Adipose tissue (tissue), 3 donors: ENCODE results near the gene ZBTB18. TPM values are rescaled to one million over a fixed set of nuclear protein-coding genes. Genes with fewer than 3 reads are reported as not detected.

ENCODE experiments used
- H3K27ac ChIP-seq: one replicate; pipeline ENCODE4 v1.5.1; 2013; ENCODE audit warnings: low read depth, low read length
- WGBS, 3 donors: extraction: QIAGEN DNeasy Blood & Tissue Kit; methylation state at CpG; one replicate each; pipeline ENCODE4 v1.1.7; 2013; 5-methylcytosine and 5-hydroxymethylcytosine counted together
- polyA plus RNA-seq, 3 donors: library from polyadenylated mRNA; stranded (reverse); fragments of 200-250 nt; gene quantifications; one replicate each; pipeline ENCODE4 v1.2.3, GENCODE V29; 2013
- donor health status: healthy with polysubstance abuse.
- donor health status: Bipolar disorder and iron deficiency.
- donor health status: healthy.

The ZBTB18 gene
- polyA plus RNA-seq, 3 donors, result 5.0 to 8.2 (median 7.2) TPM

DNA sequence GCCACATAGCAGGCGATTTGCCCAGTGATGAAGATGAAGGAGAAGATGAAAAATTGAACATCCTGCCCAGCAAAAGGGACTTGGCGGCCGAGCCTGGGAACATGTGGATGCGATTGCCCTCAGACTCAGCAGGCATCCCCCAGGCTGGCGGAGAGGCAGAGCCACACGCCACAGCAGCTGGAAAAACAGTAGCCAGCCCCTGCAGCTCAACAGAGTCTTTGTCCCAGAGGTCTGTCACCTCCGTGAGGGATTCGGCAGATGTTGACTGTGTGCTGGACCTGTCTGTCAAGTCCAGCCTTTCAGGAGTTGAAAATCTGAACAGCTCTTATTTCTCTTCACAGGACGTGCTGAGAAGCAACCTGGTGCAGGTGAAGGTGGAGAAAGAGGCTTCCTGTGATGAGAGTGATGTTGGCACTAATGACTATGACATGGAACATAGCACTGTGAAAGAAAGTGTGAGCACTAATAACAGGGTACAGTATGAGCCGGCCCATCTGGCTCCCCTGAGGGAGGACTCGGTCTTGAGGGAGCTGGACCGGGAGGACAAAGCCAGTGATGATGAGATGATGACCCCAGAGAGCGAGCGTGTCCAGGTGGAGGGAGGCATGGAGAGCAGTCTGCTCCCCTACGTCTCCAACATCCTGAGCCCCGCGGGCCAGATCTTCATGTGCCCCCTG is 3.3 kb downstream of the ZBTB18 start:
- H3K27ac ChIP-seq, result no peak overlapping the region
- WGBS, 3 donors, result 83 to 94% (median 91%) methylated on average over 17 of the region's 17 CpGs

DNA sequence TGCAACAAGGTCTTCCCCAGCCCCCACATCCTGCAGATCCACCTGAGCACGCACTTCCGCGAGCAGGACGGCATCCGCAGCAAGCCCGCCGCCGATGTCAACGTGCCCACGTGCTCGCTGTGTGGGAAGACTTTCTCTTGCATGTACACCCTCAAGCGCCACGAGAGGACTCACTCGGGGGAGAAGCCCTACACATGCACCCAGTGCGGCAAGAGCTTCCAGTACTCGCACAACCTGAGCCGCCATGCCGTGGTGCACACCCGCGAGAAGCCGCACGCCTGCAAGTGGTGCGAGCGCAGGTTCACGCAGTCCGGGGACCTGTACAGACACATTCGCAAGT is 3.8 kb downstream of the ZBTB18 start:
- H3K27ac ChIP-seq, result no peak overlapping the region
- 94 to 96% (median 96%) methylated on average over 27 of the region's 27 CpGs for WGBS, 3 donors

DNA sequence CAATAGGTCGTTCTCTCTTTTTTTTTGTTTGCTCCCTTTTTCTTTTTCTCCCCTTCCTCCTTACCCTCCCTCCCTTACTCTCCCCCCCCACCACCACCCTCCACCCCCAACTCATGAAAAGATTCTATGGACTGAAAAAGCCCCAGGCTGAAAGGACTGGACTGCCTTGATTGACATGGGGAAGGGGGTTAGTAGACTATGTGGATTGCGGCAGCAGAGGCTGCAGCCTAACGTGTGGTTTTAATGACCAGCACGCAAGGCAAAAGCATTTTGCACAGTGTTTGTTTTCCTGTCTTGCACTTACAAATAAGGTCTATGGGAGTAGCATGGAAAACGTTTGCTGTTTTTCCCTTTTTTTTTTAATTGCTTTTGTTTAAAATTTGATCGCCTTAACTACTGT is 5.5 kb downstream of the ZBTB18 start:
- H3K27ac ChIP-seq, result no peak overlapping the region
- WGBS, 3 donors, result 43 to 70% (median 69%) methylated on average over 6 of the region's 6 CpGs

DNA sequence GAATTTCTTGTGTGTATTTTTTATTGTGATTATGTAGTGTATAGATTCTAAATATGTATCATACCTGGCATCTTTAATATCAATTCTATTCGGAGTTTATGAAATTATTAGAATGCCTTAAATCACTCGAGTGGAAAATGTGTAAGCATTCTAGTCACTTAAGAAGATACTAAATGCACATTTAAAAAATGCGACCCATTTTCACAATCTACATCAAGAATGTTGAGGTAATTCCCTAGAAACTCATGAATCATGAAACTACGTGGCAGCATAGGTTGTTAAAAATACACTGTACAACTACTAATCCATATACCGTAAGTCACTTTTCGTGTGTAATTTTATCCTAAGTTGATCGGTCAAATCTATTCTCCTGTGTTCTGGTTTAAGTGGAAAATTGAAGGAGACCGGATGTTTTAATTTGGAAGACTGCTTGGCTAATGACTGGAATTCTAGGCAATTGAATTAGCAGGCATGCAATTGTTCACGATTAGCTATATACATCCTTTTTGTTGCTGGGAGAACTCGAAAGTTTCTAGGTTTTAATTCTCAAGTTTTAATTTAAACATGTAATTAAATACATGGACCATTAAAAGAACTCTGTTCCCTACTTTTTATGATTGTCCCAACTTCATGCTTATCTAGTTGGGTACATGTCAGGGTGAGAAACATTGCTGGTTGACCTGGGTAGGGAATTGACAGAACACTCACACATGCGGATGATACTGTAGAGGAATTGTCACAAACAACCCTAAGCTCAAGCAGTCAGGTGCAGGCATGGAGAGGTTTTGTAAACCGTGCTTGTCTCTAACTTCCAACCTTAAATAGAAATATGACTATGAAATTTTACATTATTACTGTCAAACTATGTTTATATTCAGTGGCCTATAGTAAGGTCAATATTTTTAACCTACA is 6.6 kb downstream of the ZBTB18 start:
- no peak overlapping the region for H3K27ac ChIP-seq
- WGBS, 3 donors, result 81 to 91% (median 85%) methylated on average over 12 of the region's 12 CpGs

DNA sequence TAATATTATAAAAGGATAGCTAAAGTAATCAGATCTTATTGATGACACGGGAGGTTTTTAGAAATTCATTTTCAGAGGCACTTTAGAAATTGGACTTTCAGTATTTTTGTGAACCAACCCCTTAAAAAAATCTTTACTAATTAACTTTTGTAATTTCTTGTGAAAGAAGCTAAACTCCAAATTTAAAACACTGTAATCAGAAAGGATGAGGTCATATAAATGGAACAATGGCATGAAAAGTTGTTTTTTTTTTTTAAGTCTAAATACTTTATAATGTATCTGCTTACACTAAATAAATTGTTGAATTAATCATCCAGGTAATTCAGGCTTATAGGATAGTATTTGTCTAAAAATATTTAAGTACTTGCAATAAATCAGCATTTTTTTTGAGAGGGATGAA is 9.0 kb downstream of the ZBTB18 start:
- no peak overlapping the region for H3K27ac ChIP-seq
- 88 to 94% (median 89%) methylated on average over 1 of the region's 1 CpG for WGBS, 3 donors

DNA sequence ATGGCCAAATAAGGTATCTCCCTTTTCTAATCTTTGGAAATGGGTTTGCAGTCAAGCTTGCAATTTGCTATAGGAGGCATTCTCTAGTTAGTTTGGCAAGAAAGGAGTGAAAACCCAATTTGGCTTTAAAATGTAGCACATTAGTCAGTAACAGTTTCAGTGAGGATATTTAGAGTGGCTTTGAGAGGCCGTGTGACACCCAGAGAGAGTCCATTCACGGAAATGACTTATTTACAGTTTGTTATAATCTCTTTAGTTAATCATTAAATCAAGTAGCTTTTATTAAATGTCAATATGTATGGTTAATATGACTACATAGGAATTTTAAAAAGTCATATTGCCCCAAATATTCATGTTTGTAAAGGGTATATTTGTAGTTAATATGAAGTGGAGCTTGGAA is 9.6 kb downstream of the ZBTB18 start:
- whole genome bisulfite sequencing, 3 donors, result 37 to 97% (median 85%) methylated on average over 2 of the region's 2 CpGs
- no peak overlapping the region for H3K27ac ChIP-seq

DNA sequence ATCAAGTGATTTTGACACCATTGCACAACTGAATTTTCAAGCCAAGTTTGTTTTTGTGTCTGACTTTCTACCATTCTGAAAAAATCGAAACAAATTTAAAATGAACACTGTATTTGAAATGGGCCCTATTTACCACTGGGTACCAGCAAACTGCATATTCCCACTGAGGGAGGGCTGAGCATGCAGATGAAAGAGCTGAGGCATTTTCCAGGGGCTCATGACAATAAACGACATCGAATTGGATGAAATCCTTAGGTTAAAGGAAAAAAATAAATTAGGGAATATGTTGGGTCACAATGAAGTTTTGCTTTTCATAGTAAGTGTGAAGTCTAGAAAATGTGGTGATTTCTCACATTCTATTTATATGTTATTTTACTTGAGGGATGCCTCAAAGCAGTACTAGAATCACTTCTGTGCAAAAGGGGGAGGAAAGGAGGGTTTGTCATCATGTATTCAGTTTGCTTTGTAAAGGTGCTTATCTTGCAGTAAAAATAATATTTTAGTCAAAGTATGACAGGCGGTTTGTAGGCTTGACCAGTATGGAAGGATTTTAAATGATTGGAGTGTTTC is 11.2 kb downstream of the ZBTB18 start:
- no peak overlapping the region for H3K27ac ChIP-seq
- 89 to 95% (median 92%) methylated on average over 4 of the region's 4 CpGs for WGBS, 3 donors

DNA sequence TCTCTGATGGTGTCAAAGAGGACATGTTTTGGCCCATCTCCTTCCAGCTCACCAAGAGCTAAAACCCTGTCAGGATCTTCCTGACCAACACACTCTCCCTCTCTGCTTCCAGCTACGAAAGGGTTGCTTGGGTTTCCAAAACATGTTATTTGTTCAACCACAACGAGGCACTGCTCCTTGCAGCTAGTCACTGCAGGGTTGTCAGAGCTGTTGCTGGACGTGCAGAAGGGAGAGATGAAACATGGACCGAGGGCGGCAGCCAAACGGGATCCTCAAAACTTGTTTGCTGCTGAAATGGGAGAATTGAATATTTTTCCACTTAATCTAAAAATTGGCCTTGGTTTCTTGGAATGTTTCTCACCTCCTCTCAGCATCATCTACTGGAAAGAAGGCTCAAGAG is 12.4 kb downstream of the ZBTB18 start:
- 67 to 78% (median 74%) methylated on average over 6 of the region's 6 CpGs for WGBS, 3 donors
- no peak overlapping the region for H3K27ac ChIP-seq

DNA sequence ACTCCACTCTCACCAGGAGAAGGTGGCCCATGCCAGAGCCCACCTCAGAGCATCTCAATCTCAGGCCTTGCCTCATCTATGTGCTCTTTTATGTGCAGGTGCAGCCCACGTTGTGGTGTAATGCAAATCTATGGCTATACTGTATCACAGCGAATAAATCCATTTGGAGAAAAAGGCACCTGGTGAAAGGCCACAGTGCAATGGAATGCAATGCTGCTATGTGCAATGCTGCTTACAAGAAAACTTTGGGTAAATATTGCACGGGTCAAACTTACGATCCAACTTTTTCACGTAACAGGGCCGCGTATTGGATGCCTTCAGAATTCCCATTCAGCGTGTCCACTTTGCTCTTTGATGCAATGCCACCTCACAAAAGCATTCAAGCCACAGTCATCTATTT is 13.5 kb downstream of the ZBTB18 start:
- WGBS, 3 donors, result 89 to 94% (median 94%) methylated on average over 8 of the region's 8 CpGs

DNA sequence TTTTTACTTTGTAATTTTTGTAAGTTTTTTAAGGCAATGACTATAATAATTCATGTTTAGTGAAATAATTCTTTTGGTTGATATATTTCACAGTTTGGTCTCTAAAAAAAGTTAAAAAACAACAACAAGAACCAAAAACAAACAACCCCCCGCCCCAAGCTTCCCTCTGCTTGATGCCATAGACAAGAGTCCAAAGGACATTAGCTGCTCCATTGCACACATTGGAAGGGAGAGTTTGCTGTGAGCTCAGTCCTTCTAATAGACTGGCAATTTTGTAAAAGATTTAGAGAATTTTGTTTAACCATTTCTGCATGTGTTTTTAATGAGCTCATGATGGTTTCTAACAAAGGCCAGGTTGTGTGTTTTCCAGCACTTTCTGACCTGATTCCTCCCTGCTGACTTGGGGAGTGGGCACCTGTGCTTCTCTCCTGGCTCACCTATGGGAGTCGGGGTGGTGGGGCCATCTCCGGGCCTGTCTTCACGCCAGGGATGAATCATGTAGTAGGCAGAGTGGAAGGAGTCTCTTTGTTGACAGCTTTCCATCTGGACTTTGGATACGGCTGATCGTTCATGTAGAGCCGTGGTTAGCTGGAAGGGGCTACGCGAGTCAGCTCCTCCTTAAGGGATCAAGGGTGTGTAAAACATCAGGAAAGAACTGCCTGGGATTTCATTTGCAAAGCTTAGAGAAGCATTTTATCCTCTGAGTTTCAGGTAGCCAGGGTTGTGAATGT is 14.1 kb downstream of the ZBTB18 start:
- no peak overlapping the region for H3K27ac ChIP-seq
- 88 to 91% (median 89%) methylated on average over 9 of the region's 9 CpGs for WGBS, 3 donors

More for the DNA sequence above, 13.5 kb downstream of the ZBTB18 start:
- H3K27ac ChIP-seq, result no peak overlapping the region

DNA sequence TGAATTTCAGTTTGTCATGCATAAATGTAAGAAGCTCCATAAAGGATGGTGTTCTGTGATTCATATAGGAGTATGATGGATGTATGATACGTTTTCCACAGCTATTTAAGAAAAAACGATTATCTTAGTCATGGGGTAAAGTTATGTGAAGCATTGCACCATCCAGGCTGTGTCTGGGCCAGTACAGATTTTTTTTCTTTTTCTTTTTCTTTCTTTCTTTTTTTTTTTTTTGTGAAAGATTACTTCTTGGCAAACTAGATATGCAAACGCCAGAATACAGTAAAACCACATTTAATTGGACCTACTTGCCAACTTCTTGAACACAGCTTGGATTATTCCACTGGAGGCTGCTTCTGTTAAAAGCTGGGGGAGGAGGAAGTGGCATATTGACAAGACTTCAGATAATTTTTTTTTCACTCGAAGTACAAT is 14.9 kb downstream of the ZBTB18 start:
- H3K27ac ChIP-seq, result no peak overlapping the region
- 15 to 18% (median 15%) methylated on average over 4 of the region's 4 CpGs for WGBS, 3 donors

DNA sequence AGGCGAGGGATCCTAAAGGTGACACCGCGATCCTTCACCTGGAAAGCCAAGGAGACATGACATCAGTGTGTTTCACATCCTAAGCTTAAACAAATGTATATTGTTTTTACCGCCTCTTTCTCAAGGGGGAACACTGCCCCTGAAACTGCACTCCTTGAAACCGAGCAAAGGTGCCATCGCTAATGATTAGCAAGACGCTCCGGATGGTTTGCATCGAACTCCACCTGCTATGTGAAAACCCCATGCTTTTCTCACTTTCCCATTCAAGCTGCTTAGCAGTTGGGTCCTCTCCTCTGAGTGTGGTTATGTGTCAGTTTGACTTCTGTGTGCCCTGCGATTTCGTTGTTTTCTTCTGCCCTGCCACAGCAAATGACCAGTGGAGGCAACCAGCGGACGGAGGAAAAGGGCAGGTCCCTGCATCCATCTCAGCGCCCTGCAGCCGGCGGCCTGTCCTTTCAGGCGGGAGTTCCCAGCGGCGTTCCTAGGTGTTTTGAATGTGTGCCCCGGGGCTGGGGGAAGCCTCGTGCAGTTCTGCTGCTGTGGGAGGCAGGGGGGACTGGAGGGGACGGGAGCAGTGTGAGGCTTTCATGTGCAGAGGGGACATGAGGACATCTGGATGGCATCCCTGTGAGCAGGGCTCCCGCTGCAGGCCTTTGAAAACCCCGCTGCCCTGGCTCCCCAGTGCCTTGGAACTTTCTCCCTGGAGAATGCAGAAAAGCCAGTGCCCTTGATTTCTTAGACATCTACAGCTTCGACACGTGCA is 16.1 kb downstream of the ZBTB18 start:
- WGBS, 3 donors, result 75 to 84% (median 81%) methylated on average over 26 of the region's 26 CpGs
- H3K27ac ChIP-seq, result no peak overlapping the region

DNA sequence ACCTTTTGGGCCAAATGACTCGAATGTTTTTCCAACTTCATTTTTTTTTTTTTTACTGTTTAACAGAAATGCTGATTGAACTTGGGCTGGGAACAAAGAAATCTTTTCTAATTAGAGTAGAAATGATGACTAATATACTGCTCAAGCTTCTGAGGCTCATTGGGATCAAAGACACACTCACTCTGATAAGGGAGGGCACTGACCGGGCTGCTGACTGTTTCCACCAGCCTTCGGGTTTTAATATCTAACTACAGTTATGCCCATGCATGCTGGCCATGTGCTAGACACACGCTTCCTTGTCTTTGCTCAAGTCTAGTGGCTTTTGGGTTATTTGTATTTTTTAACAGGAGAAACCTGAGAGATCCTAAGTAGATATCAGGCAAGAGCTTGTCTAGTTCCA is 16.8 kb downstream of the ZBTB18 start:
- no peak overlapping the region for H3K27ac ChIP-seq
- 51 to 80% (median 72%) methylated on average over 4 of the region's 4 CpGs for WGBS, 3 donors

DNA sequence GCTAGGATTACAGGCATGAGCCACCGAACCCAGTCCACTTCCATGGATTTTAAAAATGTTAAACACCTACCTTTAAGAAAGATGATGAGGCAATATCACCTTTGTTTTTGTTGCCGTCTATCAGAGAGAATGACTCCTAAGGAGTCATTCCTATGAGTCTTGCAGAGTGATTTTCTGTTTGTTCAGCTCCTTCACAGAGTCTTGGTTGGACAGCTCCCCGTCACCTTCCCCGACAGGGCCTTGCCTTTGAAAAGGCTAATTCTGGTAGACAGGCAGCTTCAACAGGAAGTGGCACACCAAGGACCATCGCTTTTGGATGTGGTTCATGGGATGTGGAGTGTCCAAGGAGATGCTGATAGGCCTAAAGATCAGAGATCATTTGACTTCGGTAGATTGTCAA is 17.5 kb downstream of the ZBTB18 start:
- no peak overlapping the region for H3K27ac ChIP-seq
- WGBS, 3 donors, result 85 to 94% (median 92%) methylated on average over 6 of the region's 6 CpGs

DNA sequence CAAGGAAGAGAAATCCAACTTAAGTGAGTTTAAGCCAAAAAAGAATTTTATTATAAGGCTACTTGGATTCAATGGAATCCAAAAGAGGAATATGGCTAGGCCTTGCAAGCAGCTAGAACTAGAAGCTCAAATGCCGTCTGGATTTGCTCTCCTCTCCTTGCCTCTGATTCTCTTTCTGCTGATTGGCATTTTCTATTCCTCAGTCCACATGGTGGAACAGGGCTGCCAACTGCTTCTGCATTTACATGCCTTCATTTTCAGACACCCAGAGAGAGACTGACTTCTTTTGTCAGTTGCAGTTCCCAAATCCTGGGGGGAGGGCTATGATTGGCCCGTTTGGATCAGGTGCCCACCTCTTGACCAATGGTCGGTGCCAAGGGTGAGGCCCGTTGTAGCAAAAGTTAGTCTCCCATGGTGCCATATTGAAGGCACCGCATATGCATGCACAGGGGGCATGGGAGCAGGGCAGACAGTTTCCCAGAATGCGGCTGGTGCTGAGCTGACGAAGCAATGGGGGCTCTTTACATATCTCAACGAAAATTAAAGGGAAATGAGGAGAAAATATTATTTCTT is 18.3 kb downstream of the ZBTB18 start:
- no peak overlapping the region for H3K27ac ChIP-seq
- WGBS, 3 donors, result 93 to 94% (median 94%) methylated on average over 8 of the region's 8 CpGs

DNA sequence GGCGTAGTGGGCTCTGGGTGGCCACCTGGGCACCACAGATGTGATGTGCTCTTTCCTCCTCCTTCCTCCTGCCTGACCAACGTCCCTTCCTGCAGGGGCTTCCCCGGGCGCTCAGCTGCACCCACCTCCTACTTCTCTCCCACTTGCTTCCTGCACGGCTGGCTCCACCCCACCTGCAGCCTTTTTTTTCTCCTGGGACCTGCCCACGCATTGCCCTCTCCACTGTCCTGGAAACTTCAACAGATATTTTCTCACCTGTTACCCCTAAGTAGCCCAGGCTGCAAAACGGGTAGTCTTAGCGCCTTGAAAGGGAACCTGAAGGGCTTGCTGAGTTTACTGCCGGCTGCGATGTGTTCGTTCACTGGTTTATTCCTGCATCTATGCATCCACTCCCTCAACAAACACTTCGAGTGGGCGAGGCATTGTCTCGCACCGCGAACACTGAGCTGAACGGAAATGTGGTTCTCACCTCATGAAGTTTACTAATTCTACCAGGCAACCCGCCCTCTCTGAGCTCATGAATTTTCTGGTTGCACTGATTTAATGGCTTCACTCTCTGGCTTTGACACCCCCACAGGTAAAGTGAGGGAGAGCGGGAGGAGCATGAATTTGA is 23.6 kb downstream of the ZBTB18 start:
- no peak overlapping the region for H3K27ac ChIP-seq
- WGBS, 3 donors, result 46 to 52% (median 48%) methylated on average over 19 of the region's 19 CpGs

DNA sequence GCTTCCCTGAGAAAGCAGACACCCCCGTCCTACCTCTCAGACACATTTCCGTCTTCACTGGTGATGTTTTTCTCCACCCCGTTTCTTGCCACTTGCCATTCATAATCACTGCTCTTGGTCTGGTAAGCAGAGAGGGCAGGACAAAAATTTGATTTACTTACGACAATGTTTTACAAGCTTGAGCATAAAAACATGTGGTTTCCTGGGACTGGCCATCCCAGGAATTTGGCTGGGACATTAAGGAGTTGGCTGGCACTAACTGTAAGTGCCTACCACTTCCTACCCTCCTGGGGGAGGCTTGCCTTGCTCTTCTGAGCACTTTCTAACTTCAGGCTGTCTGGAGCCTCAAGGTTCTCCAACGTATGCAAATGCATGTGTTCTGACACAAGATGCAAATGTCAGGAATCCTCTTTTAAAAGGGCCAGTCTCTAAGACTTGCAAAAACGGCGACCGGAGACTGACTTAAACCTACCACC is 24.2 kb downstream of the ZBTB18 start:
- 39 to 40% (median 40%) methylated on average over 8 of the region's 8 CpGs for WGBS, 3 donors
- H3K27ac ChIP-seq, result no peak overlapping the region
